Measurements from ENCODE around the gene SYVN1.

Gene SYVN1

GRCh38 chr11:65111744-65112545 lies 22.4 kb downstream of the SYVN1 start, which contains the start of gene TM7SF2 (continued):
- peak; percentile 74 for TF ChIP-seq SP3 (tag by site-specific recombination; IDR thresholded peaks at IDR 0.05)
- no peak for TF ChIP-seq KLF7 (tag by site-specific recombination; IDR thresholded peaks at IDR 0.05; ENCODE audit: borderline replicate concordance)
- TF ChIP-seq RBAK (tag by site-specific recombination; IDR thresholded peaks at IDR 0.05) = no peak
- no peak for TF ChIP-seq ZNF19 (tag by site-specific recombination; IDR thresholded peaks at IDR 0.05; ENCODE audit: low read depth)
- no peak for TF ChIP-seq ZSCAN16 (tag by site-specific recombination; IDR thresholded peaks at IDR 0.05)
- no peak for TF ChIP-seq FEZF1 (tag by site-specific recombination; IDR thresholded peaks at IDR 0.05)
- TF ChIP-seq GLI4 (tag by site-specific recombination; IDR thresholded peaks at IDR 0.05) = no peak
- no peak for TF ChIP-seq ZNF529 (tag by site-specific recombination; IDR thresholded peaks at IDR 0.05; ENCODE audit: insufficient replicate concordance)
- TF ChIP-seq ZNF548 (tag by site-specific recombination; IDR thresholded peaks at IDR 0.05) = no peak
- TF ChIP-seq MEIS1 (CRISPR knock-in tag; IDR thresholded peaks at IDR 0.05; ENCODE audit: borderline replicate concordance) = no peak
- TF ChIP-seq ZNF76 (tag by site-specific recombination; IDR thresholded peaks at IDR 0.05; ENCODE audit: borderline replicate concordance, low read depth) = peak; percentile 73
- no peak for TF ChIP-seq ZNF146 (tag by site-specific recombination; IDR thresholded peaks at IDR 0.05)
- TF ChIP-seq ZNF24 (tag by site-specific recombination; IDR thresholded peaks at IDR 0.05) = no peak
- no peak for TF ChIP-seq OSR2 (tag by site-specific recombination; IDR thresholded peaks at IDR 0.05)
- TF ChIP-seq ZNF701 (tag by site-specific recombination; IDR thresholded peaks at IDR 0.05) = no peak
- TF ChIP-seq, protein P1, sequence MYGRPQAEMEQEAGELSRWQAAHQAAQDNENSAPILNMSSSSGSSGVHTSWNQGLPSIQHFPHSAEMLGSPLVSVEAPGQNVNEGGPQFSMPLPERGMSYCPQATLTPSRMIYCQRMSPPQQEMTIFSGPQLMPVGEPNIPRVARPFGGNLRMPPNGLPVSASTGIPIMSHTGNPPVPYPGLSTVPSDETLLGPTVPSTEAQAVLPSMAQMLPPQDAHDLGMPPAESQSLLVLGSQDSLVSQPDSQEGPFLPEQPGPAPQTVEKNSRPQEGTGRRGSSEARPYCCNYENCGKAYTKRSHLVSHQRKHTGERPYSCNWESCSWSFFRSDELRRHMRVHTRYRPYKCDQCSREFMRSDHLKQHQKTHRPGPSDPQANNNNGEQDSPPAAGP (tag by site-specific recombination; IDR thresholded peaks at IDR 0.05) = no peak
- TF ChIP-seq ZNF555 (tag by site-specific recombination; conservative IDR thresholded peaks at IDR 0.05) = no peak
- TF ChIP-seq ZXDB (tag by site-specific recombination; IDR thresholded peaks at IDR 0.05) = peak; percentile 64
- TF ChIP-seq HIC1 (tag by site-specific recombination; IDR thresholded peaks at IDR 0.05) = no peak
- TF ChIP-seq ZNF248 (tag by site-specific recombination; IDR thresholded peaks at IDR 0.05) = no peak
- TF ChIP-seq ZNF239 (tag by site-specific recombination; IDR thresholded peaks at IDR 0.05) = no peak
- TF ChIP-seq ZNF266 (tag by site-specific recombination; IDR thresholded peaks at IDR 0.05; ENCODE audit: low read depth) = no peak
- TF ChIP-seq PBX3 (CRISPR knock-in tag; IDR thresholded peaks at IDR 0.05) = no peak
- no peak for TF ChIP-seq REPIN1 (tag by site-specific recombination; IDR thresholded peaks at IDR 0.05; ENCODE audit: low read depth)
- no peak for TF ChIP-seq ZNF510 (tag by site-specific recombination; IDR thresholded peaks at IDR 0.05; ENCODE audit: insufficient replicate concordance)
- no peak for TF ChIP-seq ZNF280D (tag by site-specific recombination; IDR thresholded peaks at IDR 0.05)
- TF ChIP-seq, protein P2, sequence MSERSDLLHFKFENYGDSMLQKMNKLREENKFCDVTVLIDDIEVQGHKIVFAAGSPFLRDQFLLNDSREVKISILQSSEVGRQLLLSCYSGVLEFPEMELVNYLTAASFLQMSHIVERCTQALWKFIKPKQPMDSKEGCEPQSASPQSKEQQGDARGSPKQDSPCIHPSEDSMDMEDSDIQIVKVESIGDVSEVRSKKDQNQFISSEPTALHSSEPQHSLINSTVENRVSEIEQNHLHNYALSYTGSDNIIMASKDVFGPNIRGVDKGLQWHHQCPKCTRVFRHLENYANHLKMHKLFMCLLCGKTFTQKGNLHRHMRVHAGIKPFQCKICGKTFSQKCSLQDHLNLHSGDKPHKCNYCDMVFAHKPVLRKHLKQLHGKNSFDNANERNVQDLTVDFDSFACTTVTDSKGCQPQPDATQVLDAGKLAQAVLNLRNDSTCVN (tag by site-specific recombination; optimal IDR thresholded peaks at IDR 0.05) = peak; percentile 41
- TF ChIP-seq ATF2 (tag by site-specific recombination; IDR thresholded peaks at IDR 0.05; ENCODE audit: low read depth) = no peak
- TF ChIP-seq ZNF521 (tag by site-specific recombination; IDR thresholded peaks at IDR 0.05) = no peak
- no peak for TF ChIP-seq ZNF501 (tag by site-specific recombination; IDR thresholded peaks at IDR 0.05)
- TF ChIP-seq ZFP37 (tag by site-specific recombination; IDR thresholded peaks at IDR 0.05) = no peak

Data from HEK293 (cell line).